Measurements from ENCODE around the gene FIGN. TPM values are rescaled to one million over a fixed set of nuclear protein-coding genes. Genes with fewer than 3 reads are reported as not detected.

The FIGN gene
- total and polyA plus RNA-seq, 2 of the 13 experiments (the other 11 are each of a cell fraction or from before 2014, with no cell fraction given): 6.6 to 6.7 TPM

- no peak overlapping the region for H3K27ac ChIP-seq (ENCODE audit: extremely low read length, insufficient read depth, low read length)
- intact Hi-C loops (cut with micrococcal nuclease; ENCODE audit: unreplicated experiment): no loop called here
- no peak overlapping the region for H2AFZ ChIP-seq (ENCODE audit: low read length)
- no peak for ATAC-seq
- TF ChIP-seq ZFYVE20 (CRISPR knock-in tag; IDR thresholded peaks at IDR 0.05; ENCODE audit: borderline replicate concordance, low read depth) (no peak), ZNF558 (CRISPR knock-in tag; IDR thresholded peaks at IDR 0.05; ENCODE audit: borderline replicate concordance) (no peak), KDM6A (CRISPR knock-in tag; IDR thresholded peaks at IDR 0.05; ENCODE audit: low read depth) (no peak), ZNF780A (CRISPR knock-in tag; IDR thresholded peaks at IDR 0.05) (no peak), MZF1 (CRISPR knock-in tag; IDR thresholded peaks at IDR 0.05; ENCODE audit: borderline replicate concordance) (no peak), ARID3A (IDR thresholded peaks at IDR 0.05; ENCODE audit: low read depth, low read length) (no peak), MIXL1 (CRISPR knock-in tag; IDR thresholded peaks at IDR 0.05) (no peak), NFKB2 (CRISPR knock-in tag; IDR thresholded peaks at IDR 0.05; ENCODE audit: borderline replicate concordance) (no peak), MED1 (CRISPR knock-in tag; IDR thresholded peaks at IDR 0.05) (no peak), ZNF33B (CRISPR knock-in tag; IDR thresholded peaks at IDR 0.05) (no peak), ZNF10 (CRISPR knock-in tag; IDR thresholded peaks at IDR 0.05; ENCODE audit: borderline replicate concordance, low read depth) (no peak), HBP1 (CRISPR knock-in tag; IDR thresholded peaks at IDR 0.05; ENCODE audit: low read depth) (no peak), ZFP62 (CRISPR knock-in tag; IDR thresholded peaks at IDR 0.05) (no peak), ZNF776 (CRISPR knock-in tag; IDR thresholded peaks at IDR 0.05) (no peak), MBD4 (IDR thresholded peaks at IDR 0.05; ENCODE audit: borderline replicate concordance, low read length) (no peak)
- TF ChIP-seq, protein P1, sequence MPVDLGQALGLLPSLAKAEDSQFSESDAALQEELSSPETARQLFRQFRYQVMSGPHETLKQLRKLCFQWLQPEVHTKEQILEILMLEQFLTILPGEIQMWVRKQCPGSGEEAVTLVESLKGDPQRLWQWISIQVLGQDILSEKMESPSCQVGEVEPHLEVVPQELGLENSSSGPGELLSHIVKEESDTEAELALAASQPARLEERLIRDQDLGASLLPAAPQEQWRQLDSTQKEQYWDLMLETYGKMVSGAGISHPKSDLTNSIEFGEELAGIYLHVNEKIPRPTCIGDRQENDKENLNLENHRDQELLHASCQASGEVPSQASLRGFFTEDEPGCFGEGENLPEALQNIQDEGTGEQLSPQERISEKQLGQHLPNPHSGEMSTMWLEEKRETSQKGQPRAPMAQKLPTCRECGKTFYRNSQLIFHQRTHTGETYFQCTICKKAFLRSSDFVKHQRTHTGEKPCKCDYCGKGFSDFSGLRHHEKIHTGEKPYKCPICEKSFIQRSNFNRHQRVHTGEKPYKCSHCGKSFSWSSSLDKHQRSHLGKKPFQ (CRISPR knock-in tag; IDR thresholded peaks at IDR 0.05; ENCODE audit: insufficient replicate concordance): no peak
- no peak for FAIRE-seq
- no peaks in the 10 kb centered on the region for H4K20me1 ChIP-seq (ENCODE audit: insufficient read depth, low read length)
- H3K79me2 ChIP-seq (ENCODE audit: insufficient read depth, low read length): no peaks in the 10 kb centered on the region
- in situ Hi-C loops (cut with HindIII; ENCODE audit: extremely low pct_ligation_motif_present, low pct_unique_long_range_greater_than_20kb): no loop called here
- DNase-seq (ENCODE audit: low spot score): no peak
- ChIA-PET CTCF (ENCODE audit: low intra/inter-chr PET ratio, low total read pairs) (no interaction called here), POLR2A (no interaction called here)
- H3K36me3 ChIP-seq (replicated peaks in 1 of 2; ENCODE audit: control insufficient read depth in 1 of 2, insufficient read depth in 2 of 2, low read length in 2 of 2): peaks cover 11 to 19% of the 10 kb centered on the region in 2 experiments; a peak in 4 of 5 replicates
- no peaks in the 10 kb centered on the region for H3K9me3 ChIP-seq (ENCODE audit: low read length)
- H3K4me2 ChIP-seq (ENCODE audit: low read depth, low read length): no peak overlapping the region
- no peak overlapping the region for H3K4me3 ChIP-seq (replicated peaks in 1 of 3; ENCODE audit: insufficient read depth in 1 of 3, low read depth in 2 of 3, low read length in 3 of 3)
- no peaks in the 10 kb centered on the region for H3K4me1 ChIP-seq (ENCODE audit: insufficient read depth, low read length)
- no TSS peak for BruUV-seq (replicated peaks)
- H3K27me3 ChIP-seq (ENCODE audit: control insufficient read depth in 1 of 2, insufficient read depth in 2 of 2, low read length in 2 of 2): no peaks in the 10 kb centered on the region
- H3K9ac ChIP-seq (ENCODE audit: insufficient read depth, low read depth, low read length): no peak overlapping the region
- 91% methylated on average over 3 of the region's 3 CpGs for WGBS (ENCODE audit: low lambda C conversion rate)
Measured at GRCh38 chr2:163606878-163607277, 128.9 kb downstream of the FIGN start.

Data from HepG2 (cell line).